Middle frontal gyrus (tissue), 1 donor: ENCODE results near the gene PRIMA1.
"Not testable (repeated sequence)": the region's sequence is repeated elsewhere in the genome, so short reads cannot be mapped to it uniquely, and the experiment has no call there.

ENCODE experiments used
- DNase-seq: peaks from one replicate; pipeline ENCODE4 v3.0.0-alpha.2; 2015; ENCODE audit warnings: low spot score; ENCODE audit errors: extremely low spot score

Gene PRIMA1

GRCh38 chr14:93788293-93788542 is at the start of gene PRIMA1:
PRIMA1 (minus strand) TSS chr14:93788485; CDS start chr14:93787718, 767 bp downstream.
- DNase-seq = no peak

- no peak for DNase-seq
Observed at GRCh38 chr14:93834699-93835371, 46.5 kb upstream of the PRIMA1 start.

- no peak for DNase-seq
Observed at GRCh38 chr14:93832665-93833064, 44.4 kb upstream of the PRIMA1 start.

- DNase-seq = no peak
Observed at GRCh38 chr14:93832081-93832480, 43.8 kb upstream of the PRIMA1 start.

GRCh38 chr14:93830753-93831461 is 42.6 kb upstream of the PRIMA1 start:
- DNase-seq = no peak

- no peak for DNase-seq
Observed at GRCh38 chr14:93829839-93830481, 41.7 kb upstream of the PRIMA1 start.

- no peak for DNase-seq
Observed at GRCh38 chr14:93825235-93825553, 36.9 kb upstream of the PRIMA1 start.

- DNase-seq = no peak
Observed at GRCh38 chr14:93824518-93825234, 36.4 kb upstream of the PRIMA1 start.

- DNase-seq = no peak
Observed at GRCh38 chr14:93824076-93824475, 35.8 kb upstream of the PRIMA1 start.

- DNase-seq = no peak
Observed at GRCh38 chr14:93821051-93821450, 32.8 kb upstream of the PRIMA1 start.

GRCh38 chr14:93818857-93819256 is 30.6 kb upstream of the PRIMA1 start:
- no peak for DNase-seq

- DNase-seq = no peak
Observed at GRCh38 chr14:93811676-93812075, 23.4 kb upstream of the PRIMA1 start.

GRCh38 chr14:93811020-93811419 is 22.7 kb upstream of the PRIMA1 start:
- no peak for DNase-seq

GRCh38 chr14:93809491-93810420 is 21.5 kb upstream of the PRIMA1 start:
- DNase-seq = not testable (repeated sequence)

GRCh38 chr14:93804654-93805053 is 16.4 kb upstream of the PRIMA1 start:
- DNase-seq = no peak

- DNase-seq = no peak
Observed at GRCh38 chr14:93803408-93804318, 15.4 kb upstream of the PRIMA1 start.

GRCh38 chr14:93799989-93800921 is 12.0 kb upstream of the PRIMA1 start:
- DNase-seq = no peak

GRCh38 chr14:93799617-93799988 is 11.3 kb upstream of the PRIMA1 start:
- no peak for DNase-seq

GRCh38 chr14:93797536-93797935 is 9.3 kb upstream of the PRIMA1 start:
- no peak for DNase-seq
